HEK293 (cell line): ENCODE data around the gene ZNF576.
A peak's percentile ranks its signal among the peaks of the same experiment; 100 is the strongest.

ENCODE experiments used
- BCL11B ChIP-seq: fragments of 450-650 bp; formaldehyde crosslinking; IDR thresholded peaks from 2 replicates; pipeline ENCODE4 v1.5.1; 2016; ENCODE audit warnings: low read depth, missing biosample characterization, missing genetic modification characterization
- CTCF ChIP-seq: fragments of 450-650 bp; formaldehyde crosslinking; IDR thresholded peaks from 2 replicates; pipeline ENCODE4 v1.5.1; 2016; ENCODE audit warnings: missing biosample characterization, missing genetic modification characterization
- KLF16 ChIP-seq: fragments of 450-650 bp; formaldehyde crosslinking; IDR thresholded peaks from 2 replicates; pipeline ENCODE4 v1.5.1; 2017; ENCODE audit warnings: missing biosample characterization, missing genetic modification characterization
- RBAK ChIP-seq: fragments of 450-650 bp; formaldehyde crosslinking; IDR thresholded peaks from 2 replicates; pipeline ENCODE4 v1.5.1; 2016; ENCODE audit warnings: missing biosample characterization, missing genetic modification characterization
- SCRT2 ChIP-seq: fragments of 450-650 bp; formaldehyde crosslinking; IDR thresholded peaks from 2 replicates; pipeline ENCODE4 v1.5.1; 2016; ENCODE audit warnings: missing biosample characterization, missing genetic modification characterization
- TCF7L2 ChIP-seq: IDR thresholded peaks from 2 replicates; pipeline ENCODE4 v1.6.1; 2011; ENCODE audit warnings: low read depth, mild to moderate bottlenecking, inconsistent platforms, low read length, moderate library complexity, borderline replicate concordance
- YY2 ChIP-seq: fragments of 450-650 bp; formaldehyde crosslinking; IDR thresholded peaks from 2 replicates; pipeline ENCODE4 v1.5.1; 2016; ENCODE audit warnings: missing biosample characterization, missing genetic modification characterization
- ZBTB6 ChIP-seq: fragments of 450-650 bp; formaldehyde crosslinking; IDR thresholded peaks from 2 replicates; pipeline ENCODE4 v1.5.1; 2017; ENCODE audit warnings: missing biosample characterization, missing genetic modification characterization
- ZBTB8A ChIP-seq: fragments of 450-650 bp; formaldehyde crosslinking; IDR thresholded peaks from 2 replicates; pipeline ENCODE4 v1.5.1; 2016; ENCODE audit warnings: missing biosample characterization, missing genetic modification characterization
- ZEB2 ChIP-seq: fragments of 450-650 bp; formaldehyde crosslinking; IDR thresholded peaks from 2 replicates; pipeline ENCODE4 v1.5.1; 2016; ENCODE audit warnings: missing biosample characterization, missing genetic modification characterization
- ZFP41 ChIP-seq: fragments of 450-650 bp; formaldehyde crosslinking; IDR thresholded peaks from 2 replicates; pipeline ENCODE4 v1.5.1; 2016; ENCODE audit warnings: missing biosample characterization, missing genetic modification characterization, borderline replicate concordance
- ZNF140 ChIP-seq: fragments of 450-650 bp; formaldehyde crosslinking; IDR thresholded peaks from 2 replicates; pipeline ENCODE4 v1.5.1; 2016; ENCODE audit warnings: missing biosample characterization, missing genetic modification characterization
- ZNF146 ChIP-seq: fragments of 450-650 bp; formaldehyde crosslinking; IDR thresholded peaks from 2 replicates; pipeline ENCODE4 v1.5.1; 2016; ENCODE audit warnings: missing biosample characterization, missing genetic modification characterization
- ZNF280D ChIP-seq: fragments of 450-650 bp; formaldehyde crosslinking; IDR thresholded peaks from 2 replicates; pipeline ENCODE4 v1.5.1; 2016; ENCODE audit warnings: missing biosample characterization, missing genetic modification characterization
- ZNF416 ChIP-seq: fragments of 450-650 bp; formaldehyde crosslinking; IDR thresholded peaks from 2 replicates; pipeline ENCODE4 v1.5.1; 2016; ENCODE audit warnings: missing biosample characterization, missing genetic modification characterization
- ZNF423 ChIP-seq: fragments of 450-650 bp; formaldehyde crosslinking; IDR thresholded peaks from 2 replicates; pipeline ENCODE4 v1.5.1; 2016; ENCODE audit warnings: missing biosample characterization, missing genetic modification characterization
- ZNF521 ChIP-seq: fragments of 450-650 bp; formaldehyde crosslinking; IDR thresholded peaks from 2 replicates; pipeline ENCODE4 v1.5.1; 2017; ENCODE audit warnings: missing biosample characterization, mild to moderate bottlenecking, missing genetic modification characterization
- ZNF626 ChIP-seq: fragments of 450-650 bp; sonication (Bioruptor Pico); formaldehyde crosslinking; IDR thresholded peaks from 2 replicates; pipeline ENCODE4 v1.5.1; 2018; ENCODE audit warnings: missing biosample characterization, missing genetic modification characterization, inconsistent platforms
- ZNF830 ChIP-seq: fragments of 450-650 bp; IDR thresholded peaks from 2 replicates; pipeline ENCODE4 v1.5.0; 2018; ENCODE audit warnings: missing biosample characterization, missing genetic modification characterization, low read depth, mild to moderate bottlenecking, moderate library complexity
- ZSCAN16 ChIP-seq: fragments of 450-650 bp; formaldehyde crosslinking; IDR thresholded peaks from 2 replicates; pipeline ENCODE4 v1.5.1; 2016; ENCODE audit warnings: missing biosample characterization, missing genetic modification characterization
- TF ChIP-seq, protein P1 (sequence below): fragments of 450-650 bp; formaldehyde crosslinking; IDR thresholded peaks from 2 replicates; pipeline ENCODE4 v1.5.1; 2016; ENCODE audit warnings: missing biosample characterization, missing genetic modification characterization
- TF ChIP-seq, protein P2 (sequence below): fragments of 450-650 bp; formaldehyde crosslinking; IDR thresholded peaks from 2 replicates; pipeline ENCODE4 v1.5.1; 2017; ENCODE audit warnings: missing biosample characterization, missing genetic modification characterization
- TF ChIP-seq, protein P3 (sequence below): fragments of 450-650 bp; formaldehyde crosslinking; IDR thresholded peaks from 2 replicates; pipeline ENCODE4 v1.5.1; 2016; ENCODE audit warnings: missing biosample characterization, missing genetic modification characterization

ZNF576 gene

GRCh38 chr19:43639519-43640423 lies 43.4 kb downstream of the ZNF576 start, which contains the start of gene CADM4 (continued):
- TF ChIP-seq YY2 = peak; percentile 71
- no peak for TF ChIP-seq TCF7L2
- peak; percentile 61 for TF ChIP-seq CTCF (tag by site-specific recombination)
- TF ChIP-seq BCL11B (tag by site-specific recombination) = peak; percentile 63; the same call in 1 of the 2 replicates
- peak; percentile 57 for TF ChIP-seq ZNF146 (tag by site-specific recombination)
- TF ChIP-seq, protein P1, sequence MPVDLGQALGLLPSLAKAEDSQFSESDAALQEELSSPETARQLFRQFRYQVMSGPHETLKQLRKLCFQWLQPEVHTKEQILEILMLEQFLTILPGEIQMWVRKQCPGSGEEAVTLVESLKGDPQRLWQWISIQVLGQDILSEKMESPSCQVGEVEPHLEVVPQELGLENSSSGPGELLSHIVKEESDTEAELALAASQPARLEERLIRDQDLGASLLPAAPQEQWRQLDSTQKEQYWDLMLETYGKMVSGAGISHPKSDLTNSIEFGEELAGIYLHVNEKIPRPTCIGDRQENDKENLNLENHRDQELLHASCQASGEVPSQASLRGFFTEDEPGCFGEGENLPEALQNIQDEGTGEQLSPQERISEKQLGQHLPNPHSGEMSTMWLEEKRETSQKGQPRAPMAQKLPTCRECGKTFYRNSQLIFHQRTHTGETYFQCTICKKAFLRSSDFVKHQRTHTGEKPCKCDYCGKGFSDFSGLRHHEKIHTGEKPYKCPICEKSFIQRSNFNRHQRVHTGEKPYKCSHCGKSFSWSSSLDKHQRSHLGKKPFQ (tag by site-specific recombination) = 0 out of 2 replicates have a peak, but pooled peaks have one; percentile 30
- peak; percentile 49; the same call in 1 of the 2 replicates for TF ChIP-seq RBAK
- TF ChIP-seq ZSCAN16 (tag by site-specific recombination) = peak; percentile 84; the same call in 1 of the 2 replicates
- peak; percentile 95 for TF ChIP-seq KLF16 (tag by site-specific recombination)
- peak; percentile 52; the same call in 1 of the 2 replicates for TF ChIP-seq ZFP41 (tag by site-specific recombination)
- TF ChIP-seq, protein P2, sequence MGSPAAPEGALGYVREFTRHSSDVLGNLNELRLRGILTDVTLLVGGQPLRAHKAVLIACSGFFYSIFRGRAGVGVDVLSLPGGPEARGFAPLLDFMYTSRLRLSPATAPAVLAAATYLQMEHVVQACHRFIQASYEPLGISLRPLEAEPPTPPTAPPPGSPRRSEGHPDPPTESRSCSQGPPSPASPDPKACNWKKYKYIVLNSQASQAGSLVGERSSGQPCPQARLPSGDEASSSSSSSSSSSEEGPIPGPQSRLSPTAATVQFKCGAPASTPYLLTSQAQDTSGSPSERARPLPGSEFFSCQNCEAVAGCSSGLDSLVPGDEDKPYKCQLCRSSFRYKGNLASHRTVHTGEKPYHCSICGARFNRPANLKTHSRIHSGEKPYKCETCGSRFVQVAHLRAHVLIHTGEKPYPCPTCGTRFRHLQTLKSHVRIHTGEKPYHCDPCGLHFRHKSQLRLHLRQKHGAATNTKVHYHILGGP = no peak
- TF ChIP-seq ZNF280D (tag by site-specific recombination) = peak; percentile 47
- peak; percentile 93 for TF ChIP-seq ZEB2 (tag by site-specific recombination)
- TF ChIP-seq ZNF830 (tag by site-specific recombination) = no peak
- peak; percentile 50; the same call in 1 of the 2 replicates for TF ChIP-seq ZBTB6 (tag by site-specific recombination)
- TF ChIP-seq ZNF416 (tag by site-specific recombination) = no peak; the same call in none of the 2 replicates
- peak; percentile 99 for TF ChIP-seq ZNF423 (tag by site-specific recombination)
- 0 out of 2 replicates have a peak, but pooled peaks have one; percentile 43 for TF ChIP-seq ZNF140 (tag by site-specific recombination)
- peak; percentile 66; the same call in 1 of the 2 replicates for TF ChIP-seq ZBTB8A (tag by site-specific recombination)
- no peak for TF ChIP-seq ZNF626 (tag by site-specific recombination)
- TF ChIP-seq, protein P3, sequence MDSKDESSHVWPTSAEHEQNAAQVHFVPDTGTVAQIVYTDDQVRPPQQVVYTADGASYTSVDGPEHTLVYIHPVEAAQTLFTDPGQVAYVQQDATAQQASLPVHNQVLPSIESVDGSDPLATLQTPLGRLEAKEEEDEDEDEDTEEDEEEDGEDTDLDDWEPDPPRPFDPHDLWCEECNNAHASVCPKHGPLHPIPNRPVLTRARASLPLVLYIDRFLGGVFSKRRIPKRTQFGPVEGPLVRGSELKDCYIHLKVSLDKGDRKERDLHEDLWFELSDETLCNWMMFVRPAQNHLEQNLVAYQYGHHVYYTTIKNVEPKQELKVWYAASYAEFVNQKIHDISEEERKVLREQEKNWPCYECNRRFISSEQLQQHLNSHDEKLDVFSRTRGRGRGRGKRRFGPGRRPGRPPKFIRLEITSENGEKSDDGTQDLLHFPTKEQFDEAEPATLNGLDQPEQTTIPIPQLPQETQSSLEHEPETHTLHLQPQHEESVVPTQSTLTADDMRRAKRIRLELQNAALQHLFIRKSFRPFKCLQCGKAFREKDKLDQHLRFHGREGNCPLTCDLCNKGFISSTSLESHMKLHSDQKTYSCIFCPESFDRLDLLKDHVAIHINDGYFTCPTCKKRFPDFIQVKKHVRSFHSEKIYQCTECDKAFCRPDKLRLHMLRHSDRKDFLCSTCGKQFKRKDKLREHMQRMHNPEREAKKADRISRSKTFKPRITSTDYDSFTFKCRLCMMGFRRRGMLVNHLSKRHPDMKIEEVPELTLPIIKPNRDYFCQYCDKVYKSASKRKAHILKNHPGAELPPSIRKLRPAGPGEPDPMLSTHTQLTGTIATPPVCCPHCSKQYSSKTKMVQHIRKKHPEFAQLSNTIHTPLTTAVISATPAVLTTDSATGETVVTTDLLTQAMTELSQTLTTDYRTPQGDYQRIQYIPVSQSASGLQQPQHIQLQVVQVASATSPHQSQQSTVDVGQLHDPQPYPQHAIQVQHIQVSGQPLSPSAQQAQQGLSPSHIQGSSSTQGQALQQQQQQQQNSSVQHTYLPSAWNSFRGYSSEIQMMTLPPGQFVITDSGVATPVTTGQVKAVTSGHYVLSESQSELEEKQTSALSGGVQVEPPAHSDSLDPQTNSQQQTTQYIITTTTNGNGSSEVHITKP = peak; percentile 20; the same call in 1 of the 2 replicates
- peak; percentile 74; the same call in 1 of the 2 replicates for TF ChIP-seq SCRT2 (tag by site-specific recombination)
- no peak for TF ChIP-seq ZNF521 (tag by site-specific recombination)
